OCI-M2 (cell line): ENCODE data around the gene ITGAE.

Source experiments
- DNase-seq: peaks from one replicate; lab custom pipeline; 2025; ENCODE audit not compliant: unreplicated experiment; lab: John Stamatoyannopoulos, UW

ITGAE gene

DNA sequence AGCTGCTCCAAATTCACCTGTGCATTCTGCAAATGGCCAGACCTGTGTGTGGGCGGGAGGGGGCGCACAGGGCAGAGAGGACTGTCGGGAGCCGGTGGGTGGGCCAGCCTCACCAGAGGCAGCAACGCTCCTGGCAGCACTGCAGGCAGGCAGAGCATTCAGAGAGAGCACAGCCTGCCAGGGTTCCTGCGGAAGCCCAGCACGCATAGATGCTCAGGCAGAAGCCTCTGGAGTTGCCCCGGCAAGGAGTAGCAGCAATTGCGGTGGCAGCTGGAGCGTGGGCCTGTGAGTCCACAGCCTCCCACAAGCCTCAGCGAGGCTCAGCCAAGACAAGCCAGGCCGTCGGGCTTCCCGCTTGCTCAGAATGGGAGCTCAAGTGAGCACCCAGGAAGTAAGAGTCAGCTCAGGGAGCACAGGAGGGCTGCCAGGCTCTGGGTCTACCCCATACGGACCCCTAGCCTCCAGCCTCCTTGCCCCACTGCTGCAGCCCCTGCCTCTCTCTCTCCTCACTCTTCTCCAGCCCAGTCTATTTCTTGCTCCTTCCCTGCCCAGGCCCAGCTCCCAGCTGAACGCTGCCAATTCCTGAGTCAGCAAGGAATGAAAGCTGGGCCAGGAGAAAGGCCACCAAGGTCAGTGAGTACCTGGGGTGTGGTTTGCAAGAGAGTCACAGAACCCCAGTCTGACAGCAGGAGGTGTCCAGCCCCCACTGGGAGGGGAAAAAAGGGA, 122.7 kb downstream of the ITGAE start:
- no peak for DNase-seq

- DNase-seq: no peak
These were observed 125.1 kb downstream of the ITGAE start for GRCh38 chr17:3675886-3676285.

DNA sequence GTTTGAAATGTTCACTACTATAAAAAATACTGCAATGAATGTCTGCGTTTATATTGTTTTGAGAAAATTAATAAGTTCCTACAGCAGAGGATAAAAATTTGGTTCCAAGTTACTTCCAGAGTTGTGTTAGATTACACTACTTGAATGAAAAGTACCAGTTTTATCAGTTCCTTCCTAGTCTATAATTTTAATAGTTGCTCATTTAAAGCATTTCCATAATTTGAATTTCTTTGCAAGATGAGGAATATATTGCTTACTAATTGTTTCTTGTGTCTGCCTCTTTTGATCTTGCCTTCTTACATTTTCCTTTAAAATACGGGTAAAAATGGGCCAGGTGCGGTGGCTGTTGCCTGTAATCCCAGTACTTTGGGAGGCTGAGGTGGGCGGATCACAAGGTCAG, 128.4 kb downstream of the ITGAE start:
- DNase-seq: no peak

- DNase-seq: no peak
These were observed 131.4 kb downstream of the ITGAE start for GRCh38 chr17:3669548-3669947.

GRCh38 chr17:3669085-3669347, 132.0 kb downstream of the ITGAE start:
- no peak for DNase-seq

DNA sequence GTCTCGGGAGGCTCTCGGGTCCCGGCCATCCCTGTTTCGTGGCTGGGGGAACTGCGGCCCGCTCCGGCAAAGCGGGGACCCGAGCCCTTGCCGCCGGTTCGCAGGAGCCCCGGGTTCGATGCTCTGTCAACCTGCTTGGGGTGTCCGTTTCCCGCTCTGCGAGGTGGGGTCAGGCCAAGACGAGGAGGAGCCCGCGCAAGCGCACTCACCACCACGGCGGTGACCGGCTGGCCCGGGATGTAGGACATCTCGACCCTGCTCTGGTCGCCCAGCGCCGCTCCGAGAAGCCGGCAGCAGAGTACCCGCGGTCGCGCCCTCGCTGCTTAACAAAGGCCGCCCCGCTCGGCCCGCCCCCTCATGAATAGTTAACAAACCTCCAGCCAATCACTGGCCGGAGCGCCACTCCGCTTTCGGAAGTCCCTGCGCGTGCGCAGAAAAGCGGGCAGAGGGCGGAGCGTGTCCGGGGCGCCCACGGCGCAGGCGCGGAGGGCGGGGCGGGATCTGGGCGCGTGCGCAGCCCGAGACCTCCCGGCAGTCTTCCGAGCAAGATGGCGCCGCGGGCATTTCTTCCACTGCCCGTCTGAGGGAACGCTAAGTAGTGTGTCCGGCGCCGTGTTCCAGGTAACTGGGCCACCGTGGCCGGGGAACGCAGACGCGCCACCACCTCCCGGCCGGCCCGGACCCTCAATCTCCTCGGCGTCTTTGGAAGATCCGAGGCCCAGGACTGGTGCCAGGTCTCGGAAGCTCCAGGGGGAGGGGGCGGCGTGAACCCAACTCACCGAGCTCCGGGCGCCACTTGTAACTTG, 132.5 kb downstream of the ITGAE start, which contains the start of the genes EMC6 and TAX1BP3:
Gene EMC6, plus strand, starts transcription at position 534 of the 806 bp plus-strand sequence. CDS start 335 bp downstream, outside the sequence.
Gene TAX1BP3, minus strand, starts transcription at position 300 of the 806 bp plus-strand sequence. Its CDS starts 52 bp downstream, at position 248.
- DNase-seq: peak; percentile 34

- peak; percentile 17 for DNase-seq
These were observed 133.4 kb downstream of the ITGAE start for GRCh38 chr17:3667366-3668278.

DNA sequence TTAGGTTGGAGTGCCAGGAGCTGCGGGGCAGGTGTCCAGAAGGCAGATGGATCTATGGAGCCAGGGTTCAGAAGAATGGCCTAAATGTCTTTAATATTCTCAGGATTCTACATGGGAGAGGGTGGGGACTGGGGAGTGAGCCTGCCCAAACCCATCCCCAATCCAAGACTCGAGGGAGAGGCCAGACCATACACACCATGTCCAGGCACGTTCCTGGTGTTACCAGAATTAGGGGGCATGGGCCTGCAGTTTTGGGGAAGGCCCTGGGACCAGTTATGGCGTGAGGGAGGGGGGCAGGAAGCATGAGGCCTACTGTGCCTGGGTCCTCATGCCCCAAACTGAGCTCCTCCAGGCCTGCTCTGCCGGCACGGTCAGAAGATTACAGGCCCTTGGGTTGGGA, 134.5 kb downstream of the ITGAE start:
- DNase-seq: no peak

- DNase-seq: no peak
These were observed 135.2 kb downstream of the ITGAE start for GRCh38 chr17:3665834-3666233.
